Trophoblast cell (in vitro differentiated cells and primary cell): ENCODE results near the gene RASGRF1.

Source experiments
- DNase-seq, 2 donors: peaks; one replicate each; pipeline ENCODE4 v3.0.0-alpha.2; 2016
- H2AFZ ChIP-seq: 2 replicates; pipeline ENCODE4 v1.6.1; 2013; ENCODE audit warnings: low read length, moderate library complexity, mild to moderate bottlenecking; ENCODE audit not compliant: insufficient read depth, poor library complexity
- H2AK5ac ChIP-seq: 2 replicates; pipeline ENCODE4 v1.6.1; 2013; ENCODE audit warnings: mild to moderate bottlenecking, low read length
- H2BK120ac ChIP-seq: 2 replicates; pipeline ENCODE4 v1.6.1; 2013; ENCODE audit warnings: low read length, mild to moderate bottlenecking, moderate library complexity; ENCODE audit not compliant: insufficient read depth, poor library complexity
- H2BK12ac ChIP-seq: 2 replicates; pipeline ENCODE4 v1.6.1; 2013; ENCODE audit warnings: mild to moderate bottlenecking, low read length, moderate library complexity
- H2BK5ac ChIP-seq: 2 replicates; pipeline ENCODE4 v1.6.1; 2013; ENCODE audit warnings: low read length, low read depth, moderate library complexity, mild to moderate bottlenecking; ENCODE audit not compliant: poor library complexity
- H3K14ac ChIP-seq: 2 replicates; pipeline ENCODE4 v1.6.1; 2013; ENCODE audit warnings: mild to moderate bottlenecking, low read length
- H3K18ac ChIP-seq: 2 replicates; pipeline ENCODE4 v1.6.1; 2013; ENCODE audit warnings: mild to moderate bottlenecking, low read length
- H3K23ac ChIP-seq: 2 replicates; pipeline ENCODE4 v1.6.1; 2013; ENCODE audit warnings: low read length
- H3K27ac ChIP-seq: 2 replicates; pipeline ENCODE4 v1.5.1; 2013; ENCODE audit warnings: low read depth, mild to moderate bottlenecking, inconsistent platforms, low read length, moderate library complexity
- H3K27me3 ChIP-seq: 2 replicates; pipeline ENCODE4 v1.6.1; 2013; ENCODE audit warnings: inconsistent platforms, mild to moderate bottlenecking, low read length, moderate library complexity; ENCODE audit not compliant: insufficient read depth
- H3K36me3 ChIP-seq, 2 experiments: 1 replicate in 1 of 2; 2 replicates in 1 of 2; pipeline ENCODE4 v1.6.1; 2013; ENCODE audit warnings: low read length in 2 of 2, mild to moderate bottlenecking in 2 of 2, moderate library complexity in 1 of 2; ENCODE audit not compliant: insufficient read depth in 2 of 2, control insufficient read depth in 1 of 2
- H3K4ac ChIP-seq: 2 replicates; pipeline ENCODE4 v1.6.1; 2013; ENCODE audit warnings: low read depth, mild to moderate bottlenecking, low read length, moderate library complexity
- H3K4me1 ChIP-seq, 2 experiments: 1 replicate in 1 of 2; 2 replicates in 1 of 2; pipeline ENCODE4 v1.6.1; 2013; ENCODE audit warnings: low read length in 2 of 2, mild to moderate bottlenecking in 2 of 2, moderate library complexity in 1 of 2; ENCODE audit not compliant: insufficient read depth in 2 of 2, control insufficient read depth in 1 of 2
- H3K4me2 ChIP-seq: 2 replicates; pipeline ENCODE4 v1.6.1; 2013; ENCODE audit warnings: inconsistent platforms, mild to moderate bottlenecking, low read length, moderate library complexity
- H3K4me3 ChIP-seq: 2 replicates; pipeline ENCODE4 v1.5.1; 2013; ENCODE audit warnings: mild to moderate bottlenecking, low read depth, low read length, inconsistent platforms
- H3K79me1 ChIP-seq: one replicate; pipeline ENCODE4 v1.6.1; 2013; ENCODE audit warnings: low read length
- H3K79me2 ChIP-seq: 2 replicates; pipeline ENCODE4 v1.6.1; 2013; ENCODE audit warnings: low read length, mild to moderate bottlenecking; ENCODE audit not compliant: control insufficient read depth, insufficient read depth, poor library complexity
- H3K9ac ChIP-seq: 2 replicates; pipeline ENCODE4 v1.6.1; 2013; ENCODE audit warnings: mild to moderate bottlenecking, low read length
- H3K9me3 ChIP-seq: 2 replicates; pipeline ENCODE4 v1.6.1; 2013; ENCODE audit warnings: low read depth, mild to moderate bottlenecking, control low read depth, inconsistent platforms, low read length; ENCODE audit not compliant: insufficient read depth
- H4K12ac ChIP-seq: 2 replicates; pipeline ENCODE4 v1.6.1; 2013; ENCODE audit warnings: low read depth, mild to moderate bottlenecking, low read length, moderate library complexity
- H4K8ac ChIP-seq: 2 replicates; pipeline ENCODE4 v1.6.1; 2013; ENCODE audit warnings: low read depth, mild to moderate bottlenecking, low read length, moderate library complexity
- H4K91ac ChIP-seq: one replicate; pipeline ENCODE4 v1.6.1; 2013; ENCODE audit warnings: low read depth, mild to moderate bottlenecking, low read length, moderate library complexity
- WGBS: extraction: QIAGEN DNeasy Blood & Tissue Kit; methylation state at CpG from one replicate; pipeline ENCODE4 v1.1.7; 2013; ENCODE audit warnings: missing lambda C conversion rate; ENCODE audit not compliant: insufficient read length, insufficient coverage; ENCODE audit errors: extremely low coverage; 5-methylcytosine and 5-hydroxymethylcytosine counted together

Gene RASGRF1

GRCh38 chr15:79124388-79124787, 33.8 kb upstream of the RASGRF1 start:
- peak in 1 of 2 donors; percentile 13 for DNase-seq
- WGBS = no CpG with 5 or more reads among the region's 3 CpGs

DNA sequence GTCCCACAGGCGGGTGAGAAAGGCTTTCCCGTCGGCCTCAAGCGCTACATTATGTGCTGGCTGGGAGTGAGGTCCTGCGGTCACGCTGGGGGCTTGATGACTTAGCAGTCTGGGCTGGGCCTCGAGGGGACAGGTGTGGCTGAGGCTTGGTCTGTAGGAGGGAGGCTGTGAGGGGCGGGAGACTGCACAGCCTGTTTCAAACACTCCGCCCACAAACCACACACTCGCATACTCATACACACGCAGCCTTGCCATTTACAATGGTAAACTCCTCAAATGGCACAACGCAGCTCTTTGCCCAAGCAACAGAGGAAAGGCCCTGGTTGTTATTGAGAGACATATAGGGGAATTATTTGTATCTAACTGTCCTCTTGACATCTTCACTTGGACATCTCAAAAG, 32.4 kb upstream of the RASGRF1 start:
- DNase-seq = no peak
- Histone ChIP-seq H3K9ac (no peak overlapping the region), H3K14ac (no peak overlapping the region), H2AK5ac (no peak overlapping the region), H3K23ac (no peak overlapping the region), H3K27ac (no peak overlapping the region), H3K36me3 (no peaks in the 10 kb centered on the region), H2BK120ac (no peak overlapping the region), H4K8ac (no peak overlapping the region), H2BK12ac (no peak overlapping the region), H3K79me1 (no peaks in the 10 kb centered on the region), H2BK5ac (no peak overlapping the region), H3K9me3 (no peaks in the 10 kb centered on the region), H3K79me2 (no peaks in the 10 kb centered on the region), H3K4me1 (no peaks in the 10 kb centered on the region), H3K18ac (no peak overlapping the region), H3K4me2 (no peak overlapping the region), H4K91ac (no peak overlapping the region), H3K4ac (no peak overlapping the region), H2AFZ (no peak overlapping the region), H3K4me3 (no peak overlapping the region), H4K12ac (no peak overlapping the region), H3K27me3 (no peaks in the 10 kb centered on the region)
- WGBS = no CpG with 5 or more reads among the region's 12 CpGs

More at GRCh38 chr15:79124388-79124787, 33.8 kb upstream of the RASGRF1 start:
- Histone ChIP-seq H2BK120ac (no peak overlapping the region), H3K9me3 (peaks cover 2% of the 10 kb centered on the region), H2BK5ac (no peak overlapping the region), H3K36me3 (no peaks in the 10 kb centered on the region), H3K23ac (no peak overlapping the region), H3K4me1 (no peaks in the 10 kb centered on the region), H3K4ac (no peak overlapping the region), H3K9ac (no peak overlapping the region), H3K27ac (no peak overlapping the region), H2AFZ (no peak overlapping the region), H2AK5ac (no peak overlapping the region), H4K91ac (no peak overlapping the region), H2BK12ac (no peak overlapping the region), H3K79me2 (no peaks in the 10 kb centered on the region), H3K27me3 (no peaks in the 10 kb centered on the region), H4K12ac (no peak overlapping the region), H3K4me2 (no peak overlapping the region), H3K79me1 (no peaks in the 10 kb centered on the region), H4K8ac (no peak overlapping the region), H3K4me3 (no peak overlapping the region), H3K18ac (no peak overlapping the region), H3K14ac (no peak overlapping the region)

GRCh38 chr15:79122391-79122790, 31.8 kb upstream of the RASGRF1 start:
- no CpG with 5 or more reads among the region's 5 CpGs for WGBS
- no peak overlapping the region for H3K23ac ChIP-seq
- H3K36me3 ChIP-seq = no peaks in the 10 kb centered on the region
- no peak overlapping the region for H4K91ac ChIP-seq
- no peak for DNase-seq
- no peak overlapping the region for H4K8ac ChIP-seq
- no peak overlapping the region for H2BK12ac ChIP-seq
- H2AK5ac ChIP-seq = no peak overlapping the region
- no peaks in the 10 kb centered on the region for H3K79me2 ChIP-seq
- no peaks in the 10 kb centered on the region for H3K27me3 ChIP-seq
- no peaks in the 10 kb centered on the region for H3K4me1 ChIP-seq
- no peak overlapping the region for H3K4me3 ChIP-seq
- H2BK5ac ChIP-seq = no peak overlapping the region
- H3K27ac ChIP-seq = no peak overlapping the region
- no peak overlapping the region for H3K14ac ChIP-seq
- no peaks in the 10 kb centered on the region for H3K9me3 ChIP-seq
- no peak overlapping the region for H4K12ac ChIP-seq
- H3K4ac ChIP-seq = no peak overlapping the region
- no peak overlapping the region for H2AFZ ChIP-seq
- H2BK120ac ChIP-seq = no peak overlapping the region
- H3K18ac ChIP-seq = no peak overlapping the region
- no peak overlapping the region for H3K4me2 ChIP-seq
- H3K79me1 ChIP-seq = no peaks in the 10 kb centered on the region
- no peak overlapping the region for H3K9ac ChIP-seq

GRCh38 chr15:79121571-79121970, 31.0 kb upstream of the RASGRF1 start:
- Histone ChIP-seq H2AK5ac (no peak overlapping the region), H3K23ac (peak overlapping the region; percentile 14), H4K12ac (no peak overlapping the region), H3K9ac (no peak overlapping the region), H4K91ac (no peak overlapping the region), H3K4me2 (no peak overlapping the region), H3K27ac (no peak overlapping the region), H3K18ac (no peak overlapping the region), H3K4me1 (no peaks in the 10 kb centered on the region), H3K36me3 (no peaks in the 10 kb centered on the region), H3K79me2 (no peaks in the 10 kb centered on the region), H3K79me1 (no peaks in the 10 kb centered on the region), H3K4ac (no peak overlapping the region), H4K8ac (no peak overlapping the region), H2BK5ac (no peak overlapping the region), H3K4me3 (no peak overlapping the region), H2BK120ac (no peak overlapping the region), H2BK12ac (no peak overlapping the region), H2AFZ (no peak overlapping the region), H3K9me3 (no peaks in the 10 kb centered on the region), H3K14ac (no peak overlapping the region), H3K27me3 (no peaks in the 10 kb centered on the region)
- DNase-seq = no peak
- WGBS = no CpG with 5 or more reads among the region's 7 CpGs
